Keratinocyte (primary cell): ENCODE data around the gene PARVA. TPM values are rescaled to one million over a fixed set of nuclear protein-coding genes. Genes with fewer than 3 reads are reported as not detected.

Experiments used
- DNase-seq: peaks from one replicate; pipeline ENCODE4 v3.0.0-alpha.2; 2011; ENCODE audit warnings: low read depth, missing footprints, low spot score
- FAIRE-seq: peaks from 2 replicates; lab custom pipeline; 2011; peaks lifted over from hg19 to GRCh38; lab: Jason Lieb, UNC
- H2AFZ ChIP-seq: 2 replicates; pipeline ENCODE4 v1.6.0; 2012; ENCODE audit warnings: low read length, control low read depth, inconsistent platforms; ENCODE audit not compliant: control insufficient read depth
- H3K27ac ChIP-seq: 2 replicates; pipeline ENCODE4 v1.5.1; 2011; ENCODE audit warnings: low read length; ENCODE audit not compliant: control insufficient read depth, insufficient read depth
- H3K27me3 ChIP-seq: 3 replicates; pipeline ENCODE4 v1.6.0; 2011; ENCODE audit warnings: low read length; ENCODE audit not compliant: control insufficient read depth, insufficient read depth; ENCODE audit errors: extremely low read depth
- H3K36me3 ChIP-seq, 2 experiments: 2 replicates in 1 of 2; 3 replicates in 1 of 2; pipeline ENCODE4 v1.5.1; 2011; ENCODE audit warnings: low read length in 2 of 2, mild to moderate bottlenecking in 1 of 2; ENCODE audit not compliant: control insufficient read depth in 2 of 2, insufficient read depth in 2 of 2; ENCODE audit errors: extremely low read depth in 1 of 2
- H3K4me1 ChIP-seq: 3 replicates; pipeline ENCODE4 v1.5.1; 2011; ENCODE audit warnings: low read length; ENCODE audit not compliant: control insufficient read depth, insufficient read depth; ENCODE audit errors: extremely low read depth
- H3K4me2 ChIP-seq: 3 replicates; pipeline ENCODE4 v1.6.0; 2011; ENCODE audit warnings: low read depth, low read length; ENCODE audit not compliant: control insufficient read depth, insufficient read depth; ENCODE audit errors: extremely low read depth
- H3K4me3 ChIP-seq, 3 experiments: fragments of 200-600 bp in 1 of 3; sonication (generic) in 1 of 3; 2 replicates in 2 of 3; 3 replicates in 1 of 3; pipeline ENCODE4 v1.5.1; 2011 to 2016; ENCODE audit warnings: low read length in 3 of 3, mild to moderate bottlenecking in 3 of 3, control low read depth in 2 of 3, inconsistent platforms in 1 of 3, low read depth in 1 of 3, mixed read lengths in 1 of 3, mixed run types in 1 of 3, moderate library complexity in 1 of 3; ENCODE audit not compliant: control insufficient read depth in 2 of 3, insufficient read depth in 2 of 3; ENCODE audit errors: extremely low read depth in 1 of 3
- H3K79me2 ChIP-seq: 2 replicates; pipeline ENCODE4 v1.6.0; 2012; ENCODE audit warnings: low read length; ENCODE audit not compliant: control insufficient read depth, insufficient read depth
- H3K9ac ChIP-seq: 3 replicates; pipeline ENCODE4 v1.6.0; 2011; ENCODE audit warnings: low read length; ENCODE audit not compliant: control insufficient read depth, insufficient read depth; ENCODE audit errors: extremely low read depth
- H3K9me1 ChIP-seq: 3 replicates; pipeline ENCODE4 v1.6.0; 2011; ENCODE audit warnings: low read length; ENCODE audit not compliant: control insufficient read depth, insufficient read depth; ENCODE audit errors: extremely low read depth
- H3K9me3 ChIP-seq: 2 replicates; pipeline ENCODE4 v1.5.1; 2012; ENCODE audit warnings: low read depth, low read length; ENCODE audit not compliant: control insufficient read depth
- H4K20me1 ChIP-seq: 3 replicates; pipeline ENCODE4 v1.6.0; 2011; ENCODE audit warnings: low read length; ENCODE audit not compliant: control insufficient read depth, insufficient read depth; ENCODE audit errors: extremely low read depth
- EZH2 ChIP-seq: IDR thresholded peaks from one replicate; pipeline ENCODE4 v1.6.1; 2012; ENCODE audit warnings: inconsistent platforms, mild to moderate bottlenecking, low read length, moderate library complexity
- dilution Hi-C: fragments of 300-500 bp; cut with MboI; formaldehyde crosslinking; loops from one replicate; pipeline ENCODE4 v1.7.0; 2020; ENCODE audit warnings: low sequenced_read_pairs; ENCODE audit not compliant: extremely low pct_ligation_motif_present
- polyA plus RNA-seq, 5 experiments: library from polyadenylated mRNA; depleted of rRNA in 3 of 5; stranded (reverse) in 3 of 5; stranded (forward) in 1 of 5; unstranded in 1 of 5; fragments of >200 nt; gene quantifications; 1 replicate in 1 of 5; 2 replicates in 3 of 5; 3 replicates in 1 of 5; pipeline versions ENCODE4 v1.2.1 to v1.2.3, GENCODE V29; 2011 to 2012; ENCODE audit warnings: missing spikeins in 2 of 5, low read depth in 1 of 5, low replicate concordance in 1 of 5
- TF ChIP-seq, protein P1 (sequence below), 3 experiments: IDR thresholded peaks in 1 of 3; conservative IDR thresholded peaks in 1 of 3; optimal IDR thresholded peaks in 1 of 3; 2 replicates in 2 of 3; 3 replicates in 1 of 3; pipeline versions ENCODE3 to v1.5.1; 2011; ENCODE audit warnings: low read length in 3 of 3, mild to moderate bottlenecking in 3 of 3, moderate library complexity in 2 of 3, control low read depth in 1 of 3, inconsistent platforms in 1 of 3; ENCODE audit not compliant: insufficient read depth in 2 of 3; ENCODE audit errors: extremely low read depth in 1 of 3

Gene PARVA
- polyA plus RNA-seq, 1 donor (not counting 4 experiments of a cell fraction or from before 2014, with no cell fraction given): 28.9 TPM

DNA sequence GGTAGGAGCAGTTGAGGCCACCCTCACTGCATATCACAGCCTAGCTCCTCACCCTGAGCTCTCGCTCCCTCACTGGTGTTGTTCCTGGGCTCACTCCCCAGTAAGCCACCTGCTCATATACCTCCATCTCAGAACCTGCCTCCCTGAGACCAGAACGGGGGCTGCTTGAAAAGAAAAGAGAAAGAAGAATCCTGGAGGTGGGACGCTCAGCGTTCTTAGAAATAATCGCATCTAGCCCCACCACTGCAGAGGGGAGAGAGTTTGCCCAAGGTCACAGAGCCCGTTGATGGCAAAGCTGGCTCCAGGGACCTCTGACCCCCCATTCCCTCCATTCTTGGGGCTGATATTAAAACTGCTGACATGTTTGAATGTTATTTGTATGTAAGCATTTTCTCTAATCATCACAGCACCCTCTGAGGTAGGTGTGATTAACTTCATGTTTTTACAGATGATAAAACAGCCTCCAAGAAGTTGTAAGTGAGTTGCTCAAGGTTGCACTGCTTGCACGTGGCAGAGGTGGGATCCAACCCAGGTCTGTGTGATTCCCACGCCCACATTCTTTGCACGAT lies 164.3 kb downstream of the PARVA start:
- H3K36me3 ChIP-seq: no peaks in the 10 kb centered on the region
- H3K4me1 ChIP-seq: peaks cover 54% of the 10 kb centered on the region
- FAIRE-seq: no peak
- TF ChIP-seq, protein P1, sequence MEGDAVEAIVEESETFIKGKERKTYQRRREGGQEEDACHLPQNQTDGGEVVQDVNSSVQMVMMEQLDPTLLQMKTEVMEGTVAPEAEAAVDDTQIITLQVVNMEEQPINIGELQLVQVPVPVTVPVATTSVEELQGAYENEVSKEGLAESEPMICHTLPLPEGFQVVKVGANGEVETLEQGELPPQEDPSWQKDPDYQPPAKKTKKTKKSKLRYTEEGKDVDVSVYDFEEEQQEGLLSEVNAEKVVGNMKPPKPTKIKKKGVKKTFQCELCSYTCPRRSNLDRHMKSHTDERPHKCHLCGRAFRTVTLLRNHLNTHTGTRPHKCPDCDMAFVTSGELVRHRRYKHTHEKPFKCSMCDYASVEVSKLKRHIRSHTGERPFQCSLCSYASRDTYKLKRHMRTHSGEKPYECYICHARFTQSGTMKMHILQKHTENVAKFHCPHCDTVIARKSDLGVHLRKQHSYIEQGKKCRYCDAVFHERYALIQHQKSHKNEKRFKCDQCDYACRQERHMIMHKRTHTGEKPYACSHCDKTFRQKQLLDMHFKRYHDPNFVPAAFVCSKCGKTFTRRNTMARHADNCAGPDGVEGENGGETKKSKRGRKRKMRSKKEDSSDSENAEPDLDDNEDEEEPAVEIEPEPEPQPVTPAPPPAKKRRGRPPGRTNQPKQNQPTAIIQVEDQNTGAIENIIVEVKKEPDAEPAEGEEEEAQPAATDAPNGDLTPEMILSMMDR (optimal IDR thresholded peaks at IDR 0.05 in 1 of 3, IDR thresholded peaks at IDR 0.05 in 1 of 3, conservative IDR thresholded peaks at IDR 0.05 in 1 of 3; ENCODE audit: extremely low read depth in 1 of 3, insufficient read depth in 2 of 3, low read length in 3 of 3): no peak
- no peak for TF ChIP-seq EZH2
- H3K9ac ChIP-seq: no peak overlapping the region
- no peak overlapping the region for H3K27ac ChIP-seq
- no peak overlapping the region for H2AFZ ChIP-seq
- H4K20me1 ChIP-seq: no peaks in the 10 kb centered on the region
- dilution Hi-C loops: no loop called here
- no peaks in the 10 kb centered on the region for H3K79me2 ChIP-seq
- DNase-seq: no peak
- no peak overlapping the region for H3K4me3 ChIP-seq
- peaks cover 2% of the 10 kb centered on the region for H3K9me1 ChIP-seq
- no peaks in the 10 kb centered on the region for H3K27me3 ChIP-seq
- H3K4me2 ChIP-seq: no peak overlapping the region
- no peaks in the 10 kb centered on the region for H3K9me3 ChIP-seq

DNA sequence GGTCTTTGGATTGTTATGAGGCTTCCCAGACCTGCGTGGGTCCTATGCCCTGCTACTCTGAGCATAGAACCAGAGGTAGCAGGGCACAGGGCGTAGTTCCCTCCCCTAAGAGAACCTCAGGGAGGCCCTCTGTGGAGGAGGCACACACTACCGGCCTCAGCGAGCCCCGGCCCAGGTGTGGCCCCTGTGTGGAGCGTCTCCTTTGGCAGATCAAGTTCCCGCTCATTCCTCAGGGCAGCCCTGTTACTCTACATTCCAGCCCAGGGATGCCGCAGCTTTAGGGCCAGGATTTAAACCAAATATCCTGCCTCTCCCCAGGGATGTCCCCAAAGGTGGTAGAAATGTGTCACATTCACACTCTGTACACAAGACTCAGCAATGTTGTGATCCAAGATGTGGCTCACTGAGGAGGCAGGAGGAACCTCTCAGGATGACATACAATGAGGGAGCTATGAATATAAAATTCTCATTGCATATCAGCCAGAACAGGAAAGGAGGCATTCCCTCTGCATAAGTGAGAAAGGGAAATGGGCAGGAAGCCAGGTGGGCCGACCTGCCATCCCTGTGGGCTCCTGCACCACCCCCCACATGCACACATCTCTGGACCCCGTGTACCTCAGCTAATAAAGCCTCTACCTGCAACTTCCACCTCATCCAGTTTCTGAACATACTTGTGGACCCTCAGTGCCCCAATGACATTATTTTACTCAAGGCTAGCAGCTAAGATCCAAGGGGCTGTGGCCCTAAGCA lies 165.0 kb downstream of the PARVA start:
- Histone ChIP-seq H3K79me2 (no peaks in the 10 kb centered on the region), H3K9ac (no peak overlapping the region), H3K4me3 (no peak overlapping the region), H2AFZ (no peak overlapping the region), H4K20me1 (no peaks in the 10 kb centered on the region), H3K4me2 (no peak overlapping the region), H3K27me3 (no peaks in the 10 kb centered on the region), H3K9me1 (peaks cover 2% of the 10 kb centered on the region), H3K9me3 (no peaks in the 10 kb centered on the region), H3K4me1 (peaks cover 54% of the 10 kb centered on the region), H3K27ac (no peak overlapping the region), H3K36me3 (no peaks in the 10 kb centered on the region)
- TF ChIP-seq, protein P1 (optimal IDR thresholded peaks at IDR 0.05 in 1 of 3, IDR thresholded peaks at IDR 0.05 in 1 of 3, conservative IDR thresholded peaks at IDR 0.05 in 1 of 3; ENCODE audit: extremely low read depth in 1 of 3, insufficient read depth in 2 of 3, low read length in 3 of 3): no peak
- no peak for TF ChIP-seq EZH2
- FAIRE-seq (peak; percentile 5), DNase-seq (no peak)
- dilution Hi-C loops: no loop called here
